Activated CD8-positive, alpha-beta memory T cell treated with anti-CD3 and anti-CD28 coated beads, Interleukin-2, amount 50 U/mL, for 24 hours (primary cell): ENCODE data around the gene ZFHX3.

Experiments
- DNase-seq: peaks from one replicate; pipeline ENCODE4 v3.0.0-alpha.2; 2020; ENCODE audit errors: extremely low read depth

The ZFHX3 gene

GRCh38 chr16:72956124-72957064 lies 91.5 kb downstream of the ZFHX3 start:
- DNase-seq: no peak

GRCh38 chr16:72952811-72953271 lies 95.1 kb downstream of the ZFHX3 start:
- DNase-seq: no peak

- no peak for DNase-seq
Observed at GRCh38 chr16:72952404-72952803, 95.5 kb downstream of the ZFHX3 start.

- no peak for DNase-seq
Observed at GRCh38 chr16:72951916-72952315, 96.0 kb downstream of the ZFHX3 start.

- no peak for DNase-seq
Observed at GRCh38 chr16:72950669-72951068, 97.3 kb downstream of the ZFHX3 start.

- no peak for DNase-seq
Observed at GRCh38 chr16:72948238-72948829, 99.6 kb downstream of the ZFHX3 start.

- no peak for DNase-seq
Observed at GRCh38 chr16:72947379-72948237, 100.3 kb downstream of the ZFHX3 start.

GRCh38 chr16:72946474-72947194 lies 101.3 kb downstream of the ZFHX3 start:
- DNase-seq: no peak

GRCh38 chr16:72946063-72946462 lies 101.9 kb downstream of the ZFHX3 start:
- DNase-seq: no peak

GRCh38 chr16:72945611-72946010 lies 102.3 kb downstream of the ZFHX3 start:
- no peak for DNase-seq

- no peak for DNase-seq
Observed at GRCh38 chr16:72944757-72945485, 103.0 kb downstream of the ZFHX3 start.

GRCh38 chr16:72942021-72942420 lies 105.9 kb downstream of the ZFHX3 start:
- no peak for DNase-seq

- DNase-seq: no peak
Observed at GRCh38 chr16:72940886-72941285, 107.0 kb downstream of the ZFHX3 start.

GRCh38 chr16:72939247-72939646 lies 108.7 kb downstream of the ZFHX3 start:
- DNase-seq: no peak

GRCh38 chr16:72938795-72939164 lies 109.1 kb downstream of the ZFHX3 start:
- no peak for DNase-seq

- DNase-seq: no peak
Observed at GRCh38 chr16:72937916-72938794, 109.8 kb downstream of the ZFHX3 start.

- no peak for DNase-seq
Observed at GRCh38 chr16:72937360-72937759, 110.6 kb downstream of the ZFHX3 start.

- no peak for DNase-seq
Observed at GRCh38 chr16:72936408-72936807, 111.5 kb downstream of the ZFHX3 start.

- no peak for DNase-seq
Observed at GRCh38 chr16:72935896-72936295, 112.0 kb downstream of the ZFHX3 start.
